Pons (tissue), 1 donor: ENCODE results near the gene FETUB.

Source experiments
- DNase-seq: peaks from one replicate; pipeline ENCODE4 v3.0.0-alpha.2; 2016; ENCODE audit warnings: low spot score

The FETUB gene

DNA sequence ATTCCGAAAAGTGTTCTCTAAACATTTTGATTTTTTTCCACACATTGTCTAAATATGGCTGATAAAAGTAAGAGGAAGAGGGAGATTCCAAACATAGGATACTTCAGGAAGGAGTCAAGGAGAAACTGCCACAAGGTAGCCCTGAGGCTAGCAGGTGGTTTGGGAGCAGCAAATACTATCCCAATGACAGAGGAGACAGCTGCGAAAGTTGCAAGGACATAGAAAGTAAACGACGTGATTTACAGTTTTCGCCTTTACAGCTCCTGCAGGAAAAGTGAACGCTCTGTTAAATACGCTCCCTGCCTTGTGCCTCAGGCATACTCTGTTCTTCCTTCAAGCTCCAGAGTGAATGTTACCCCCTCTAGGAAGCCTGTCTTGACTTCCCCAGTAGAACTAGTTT lies 3.7 kb upstream of the FETUB start:
- DNase-seq = no peak

DNA sequence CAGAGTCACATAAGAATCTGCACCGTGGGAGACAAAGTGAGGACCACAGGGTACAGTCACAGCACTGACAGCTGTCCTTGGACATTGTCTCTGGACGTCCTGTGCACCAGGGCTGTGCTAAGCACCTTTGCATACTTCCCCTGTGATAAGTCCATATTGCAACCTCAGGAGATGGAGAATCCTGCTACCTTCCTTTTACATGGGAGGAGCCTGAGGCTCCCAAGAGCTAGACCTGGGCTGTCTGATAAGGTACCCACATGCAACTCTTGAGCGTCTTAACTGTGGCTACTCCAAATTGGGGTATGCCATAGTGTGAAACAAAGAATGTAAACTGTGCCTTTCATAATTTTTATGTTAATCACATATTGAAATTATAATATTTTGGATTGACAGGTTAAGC lies 2.5 kb upstream of the FETUB start:
- no peak for DNase-seq

DNA sequence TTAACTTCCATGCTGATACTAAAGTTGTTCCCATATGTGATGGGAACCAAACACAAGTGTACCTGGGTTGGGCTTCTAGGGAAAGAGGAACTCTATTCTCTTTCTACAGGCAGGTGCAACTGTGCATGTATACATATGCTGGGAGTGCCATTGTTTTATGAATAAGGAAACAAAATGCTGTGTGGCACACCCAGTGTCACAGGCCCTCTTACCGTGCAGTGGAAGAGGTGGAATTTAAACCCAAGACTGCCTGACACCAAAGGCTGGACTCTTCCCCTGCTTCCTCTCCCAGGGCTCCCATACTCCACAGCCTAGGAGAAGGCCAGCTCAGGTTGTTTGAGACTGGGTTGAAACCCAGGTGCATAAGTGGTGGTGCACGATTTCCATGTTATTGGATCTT lies 1.9 kb upstream of the FETUB start:
- no peak for DNase-seq

DNA sequence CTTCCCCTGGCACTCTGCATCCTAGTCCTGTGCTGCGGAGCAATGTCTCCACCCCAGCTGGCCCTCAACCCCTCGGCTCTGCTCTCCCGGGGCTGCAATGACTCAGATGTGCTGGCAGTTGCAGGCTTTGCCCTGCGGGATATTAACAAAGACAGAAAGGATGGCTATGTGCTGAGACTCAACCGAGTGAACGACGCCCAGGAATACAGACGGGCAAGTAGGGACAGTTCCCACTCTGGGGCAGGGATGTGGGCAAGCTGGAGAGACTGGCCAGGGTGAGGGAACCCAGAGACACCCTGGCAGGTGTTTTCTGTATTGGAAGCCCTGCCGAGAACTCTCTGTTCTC lies 247 bp downstream of the FETUB start:
- DNase-seq = peak; percentile 31

DNA sequence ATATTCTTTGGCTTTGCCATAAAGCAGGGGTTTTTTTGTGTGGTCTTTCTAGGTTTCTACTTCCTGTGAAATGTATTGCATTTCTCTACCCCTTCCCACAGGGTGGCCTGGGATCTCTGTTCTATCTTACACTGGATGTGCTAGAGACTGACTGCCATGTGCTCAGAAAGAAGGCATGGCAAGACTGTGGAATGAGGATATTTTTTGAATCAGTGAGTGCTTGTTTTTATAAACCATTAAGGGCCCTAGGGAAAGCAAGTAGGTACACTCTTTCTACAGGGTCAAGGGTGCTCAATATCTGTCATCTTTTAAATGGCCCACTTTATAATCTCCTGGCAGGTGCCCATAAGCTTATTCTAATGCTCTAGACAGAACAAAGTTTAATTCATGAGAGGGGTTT lies 730 bp downstream of the FETUB start:
- no peak for DNase-seq

DNA sequence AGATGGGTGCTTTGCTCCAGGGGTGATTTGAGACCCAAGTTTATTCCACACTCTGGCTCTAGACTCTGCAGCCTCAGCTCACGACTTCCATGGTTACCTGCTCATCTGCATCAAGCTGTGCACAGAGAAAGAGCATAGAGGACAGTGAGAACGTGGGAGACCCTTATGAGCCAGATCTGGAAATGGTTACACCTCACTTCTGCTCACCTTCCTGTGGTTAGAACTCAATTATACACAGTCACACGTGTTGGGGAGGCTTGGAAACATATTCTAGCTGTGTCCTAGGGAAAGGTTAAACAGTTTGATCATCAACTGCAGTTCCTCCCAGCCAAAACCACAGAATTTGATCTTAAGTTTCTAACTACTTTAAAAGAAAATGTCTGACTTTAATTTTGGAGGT lies 1.8 kb downstream of the FETUB start:
- DNase-seq = no peak

DNA sequence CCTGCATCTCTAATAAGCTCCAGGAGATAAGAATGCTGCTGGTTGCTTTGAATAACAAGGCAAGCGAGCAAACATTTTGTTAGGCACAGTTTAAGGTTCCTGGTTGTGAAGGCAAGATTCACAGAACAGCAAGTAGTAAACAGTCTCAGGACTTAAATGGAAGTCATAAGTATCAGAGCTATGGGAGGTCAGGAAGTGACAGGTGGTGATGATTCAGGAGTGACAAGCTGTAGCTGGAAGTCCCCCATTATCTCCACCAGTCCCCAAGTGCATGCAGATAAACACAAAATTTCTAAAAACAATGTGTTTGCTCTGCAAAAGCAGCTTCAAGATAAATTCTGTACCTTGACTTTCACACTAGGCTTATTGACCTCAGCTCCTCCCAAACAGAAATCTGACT lies 3.3 kb downstream of the FETUB start:
- no peak for DNase-seq

DNA sequence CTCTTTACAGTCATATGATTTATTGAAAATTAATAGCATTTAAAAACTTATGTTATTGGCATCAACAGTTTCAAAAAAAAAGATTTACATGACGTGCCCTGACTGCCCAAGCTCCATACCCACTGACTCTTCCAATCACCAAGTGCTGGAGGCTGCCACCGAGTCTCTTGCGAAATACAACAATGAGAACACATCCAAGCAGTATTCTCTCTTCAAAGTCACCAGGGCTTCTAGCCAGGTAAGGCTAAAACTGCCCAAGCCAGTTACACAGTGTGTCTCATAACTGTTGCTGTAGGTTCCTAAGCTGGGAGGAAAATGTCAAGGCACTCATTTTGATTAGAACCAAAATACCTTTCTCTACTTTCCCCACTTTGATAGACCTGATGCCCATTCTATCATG lies 4.5 kb downstream of the FETUB start:
- DNase-seq = no peak

DNA sequence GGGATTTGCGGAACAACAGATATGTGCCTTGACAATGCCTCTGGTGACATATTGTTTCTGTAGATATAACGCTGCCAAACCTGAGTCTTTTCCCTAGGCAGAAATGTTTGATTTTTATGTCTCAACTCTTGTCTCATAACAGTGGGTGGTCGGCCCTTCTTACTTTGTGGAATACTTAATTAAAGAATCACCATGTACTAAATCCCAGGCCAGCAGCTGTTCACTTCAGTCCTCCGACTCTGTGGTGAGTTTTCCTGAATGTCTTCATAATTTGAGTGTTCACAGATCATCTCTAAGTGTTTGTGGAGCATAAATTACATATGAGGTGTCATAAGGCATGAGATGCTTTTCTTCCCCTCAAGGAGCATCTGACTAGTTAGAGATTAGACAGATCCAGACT lies 5.9 kb downstream of the FETUB start:
- DNase-seq = no peak

DNA sequence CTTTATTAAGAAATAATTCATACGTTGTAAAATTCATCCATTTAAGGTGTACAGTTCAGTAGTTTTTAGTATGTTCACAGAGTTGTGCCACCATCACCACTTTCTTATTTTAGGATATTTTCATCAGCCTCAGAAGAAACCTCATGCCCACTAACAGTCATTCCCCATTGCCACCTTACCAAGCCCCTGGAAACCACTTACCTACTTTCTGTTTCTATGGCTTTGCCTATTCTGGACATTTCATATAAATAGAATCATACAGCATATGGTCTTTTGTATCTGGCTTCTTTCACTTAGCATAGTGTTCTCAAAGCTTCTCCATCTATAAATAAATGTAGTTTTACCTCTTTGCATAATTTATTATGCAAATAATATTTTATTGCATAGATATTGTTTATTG lies 6.6 kb downstream of the FETUB start:
- DNase-seq = no peak

DNA sequence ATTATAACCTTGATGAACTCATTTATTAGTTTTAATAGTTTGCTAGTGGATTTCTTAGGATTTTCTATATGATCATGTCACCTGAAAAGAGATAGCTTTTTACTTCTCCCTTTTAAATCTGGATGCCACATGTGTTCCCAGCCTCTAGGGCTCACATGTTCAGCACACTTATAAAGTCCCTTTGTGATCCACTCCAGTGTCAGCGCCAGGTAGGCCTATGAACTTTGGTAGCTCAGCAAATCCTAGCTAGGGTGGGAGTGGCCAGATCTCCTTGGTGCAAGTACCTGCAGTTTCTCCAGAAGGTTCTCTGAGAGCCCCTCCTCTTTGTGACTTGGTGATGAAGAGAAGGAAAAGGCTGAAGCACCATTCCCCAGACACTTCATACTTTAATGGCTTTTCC lies 8.7 kb downstream of the FETUB start:
- DNase-seq = no peak

DNA sequence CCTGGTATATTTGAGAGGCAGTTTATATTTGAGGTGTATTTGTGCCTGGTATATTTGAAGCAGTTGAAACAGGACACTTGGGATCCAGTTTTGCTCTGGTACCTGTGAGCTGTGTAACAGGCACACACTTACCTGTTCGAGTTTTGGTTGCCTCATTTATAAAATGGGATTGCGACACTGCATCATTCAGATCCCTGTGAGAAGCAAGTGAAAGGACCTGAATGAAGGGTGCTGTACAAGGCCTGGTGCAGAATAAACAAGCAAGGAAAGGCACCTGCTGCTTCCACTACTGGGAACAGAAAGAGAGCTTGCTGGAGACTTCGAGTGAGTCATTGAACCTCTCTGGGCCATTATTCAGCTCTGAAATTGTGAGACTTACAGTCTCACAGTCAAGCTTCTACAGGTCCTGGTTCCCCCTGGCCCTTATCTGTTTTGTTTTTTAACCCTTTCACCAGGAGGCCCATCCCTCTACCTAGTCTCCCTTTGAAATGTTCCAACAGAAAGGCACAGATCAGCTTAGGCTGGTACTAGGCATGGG lies 11.5 kb downstream of the FETUB start:
- DNase-seq = no peak

DNA sequence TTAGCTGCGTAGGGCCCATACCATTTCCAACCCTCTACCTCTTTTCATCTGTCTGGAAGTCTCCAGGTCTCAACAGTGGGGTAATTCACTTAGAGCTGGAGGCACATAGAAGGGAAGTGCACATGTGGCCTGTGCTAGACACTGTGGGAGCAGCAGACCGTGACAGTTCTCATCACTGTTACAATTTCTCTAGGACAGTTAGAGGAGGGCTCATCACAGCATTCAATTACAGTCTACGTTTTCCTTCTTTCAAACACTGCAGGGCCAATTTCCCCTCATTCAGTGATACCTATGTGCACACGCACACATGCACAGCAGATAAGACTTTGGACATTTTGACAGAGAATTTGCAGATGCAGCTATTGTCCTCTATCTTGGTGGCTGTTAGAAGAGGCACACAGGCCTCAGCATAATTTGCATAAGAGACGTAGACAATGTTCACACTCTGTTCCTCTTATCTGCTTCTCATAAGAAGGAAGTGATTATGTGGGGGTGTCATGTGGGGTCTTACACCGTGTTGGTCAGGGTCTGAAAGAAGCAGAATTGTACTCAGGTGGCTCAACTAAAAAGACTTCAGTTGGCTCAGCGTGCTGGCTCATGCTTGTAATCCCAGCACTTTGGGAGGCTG lies 13.0 kb downstream of the FETUB start:
- DNase-seq = no peak

DNA sequence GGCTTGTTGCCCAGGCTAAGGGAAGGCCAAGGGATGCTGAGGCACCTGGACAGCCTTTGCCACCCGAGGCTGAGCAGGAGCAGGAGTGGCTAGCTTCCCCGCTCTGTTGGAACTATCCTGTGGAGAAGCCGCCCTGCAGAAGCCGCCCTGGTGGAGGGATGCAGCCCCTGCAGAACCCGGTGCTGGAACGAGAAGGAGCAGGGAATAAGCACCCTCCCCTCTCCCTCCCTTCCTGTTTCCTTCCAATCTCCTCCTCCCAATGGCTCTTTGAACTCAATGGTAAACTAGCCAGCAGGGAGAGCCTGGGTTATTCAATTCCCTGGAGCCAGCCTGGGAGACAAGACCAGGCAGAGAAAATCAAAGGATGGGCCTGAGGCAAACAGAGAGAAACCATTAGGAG lies 13.8 kb downstream of the FETUB start:
- DNase-seq = no peak

DNA sequence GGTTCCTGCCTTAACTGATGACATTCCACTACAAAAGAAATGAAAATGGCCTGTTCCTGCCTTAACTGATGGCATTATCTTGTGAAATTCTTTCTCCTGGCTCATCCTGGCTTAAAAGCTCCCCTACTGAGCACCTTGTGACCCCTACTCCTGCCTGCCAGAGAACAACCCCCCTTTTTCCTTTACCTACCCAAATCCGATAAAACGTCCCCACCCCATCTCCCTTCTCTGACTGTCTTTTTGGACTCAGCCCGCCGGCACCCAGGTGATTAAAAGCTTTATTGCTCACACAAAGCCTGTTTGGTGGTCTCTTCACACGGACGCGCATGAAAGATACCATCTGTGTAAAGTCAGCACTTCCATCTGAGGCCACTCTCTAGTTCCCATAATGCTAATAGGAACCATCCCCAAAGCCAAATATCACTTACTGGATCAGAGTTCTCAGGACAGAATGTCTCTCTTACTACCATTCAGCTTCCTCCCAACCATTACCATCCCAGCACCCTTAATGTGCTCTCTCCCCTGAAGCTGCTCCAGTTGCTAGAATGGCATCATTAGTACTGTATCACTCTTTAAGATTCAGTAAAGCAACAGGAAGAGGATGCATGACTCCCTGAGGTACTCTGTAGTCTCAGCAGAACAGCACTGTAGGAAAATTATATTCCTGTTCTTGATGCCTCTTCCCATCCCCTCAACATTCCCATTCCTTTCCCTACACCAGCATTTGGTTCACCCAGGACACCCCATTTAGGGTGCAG lies 23.3 kb downstream of the FETUB start:
- no peak for DNase-seq

DNA sequence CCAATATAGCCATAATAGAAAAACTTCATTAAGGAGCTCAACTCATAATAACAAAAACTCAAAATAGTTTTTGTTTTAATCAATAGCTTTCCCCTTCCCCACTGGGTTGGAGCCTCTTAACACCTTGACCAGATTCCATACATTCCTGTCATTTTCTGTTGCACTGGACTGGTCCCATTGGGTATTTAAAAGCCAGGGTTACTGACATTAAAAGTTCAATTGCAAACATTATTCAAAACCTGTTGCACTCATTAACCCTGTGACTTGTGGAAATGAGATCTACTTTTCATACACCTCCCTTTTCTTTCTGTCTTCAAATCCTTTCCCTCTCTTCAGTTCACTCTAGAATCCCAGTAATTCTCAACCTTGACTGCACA lies 23.9 kb downstream of the FETUB start:
- DNase-seq = no peak

DNA sequence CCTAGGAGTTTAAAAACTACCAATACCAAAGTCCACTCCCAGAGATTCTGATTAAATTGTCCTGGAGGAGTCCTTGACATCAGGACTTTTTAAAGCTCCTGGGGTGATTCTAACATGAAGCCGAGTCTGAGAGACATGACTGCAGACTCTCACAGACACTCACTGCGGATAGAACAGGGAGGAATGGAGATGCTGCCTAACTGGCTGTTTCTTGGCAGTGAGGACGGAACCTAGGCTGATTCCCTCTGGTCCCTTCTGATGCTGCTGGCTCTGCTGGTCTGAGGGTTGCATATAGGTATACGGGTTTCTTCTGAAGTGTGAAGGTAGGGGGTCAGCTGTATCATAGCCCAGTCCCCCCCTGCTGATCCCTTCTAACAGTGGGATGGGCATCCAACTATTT lies 24.3 kb downstream of the FETUB start:
- no peak for DNase-seq

DNA sequence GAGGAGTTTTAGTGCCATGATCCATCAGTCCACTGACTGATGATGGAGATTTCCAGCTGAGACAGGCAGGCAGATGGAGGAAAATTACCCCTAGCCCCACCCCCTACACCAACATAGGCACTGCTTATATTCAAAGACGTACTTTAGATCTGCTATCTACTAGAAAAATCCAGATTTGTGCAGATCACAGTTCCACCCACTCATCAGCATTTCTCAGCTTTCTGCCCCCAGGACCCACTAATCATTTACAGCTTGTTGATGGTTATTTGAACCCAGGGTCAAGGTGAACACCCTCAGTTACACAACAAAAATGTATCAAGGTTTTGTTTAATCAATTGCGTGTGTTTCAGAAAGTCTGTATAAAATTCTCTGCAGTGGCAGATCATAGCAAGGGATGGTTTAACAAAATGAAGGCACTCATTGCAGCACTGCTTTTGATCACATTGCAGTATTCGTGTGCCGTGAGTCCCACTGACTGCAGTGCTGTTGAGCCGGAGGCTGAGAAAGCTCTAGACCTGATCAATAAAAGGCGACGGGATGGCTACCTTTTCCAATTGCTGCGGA lies 25.5 kb downstream of the FETUB start, which contains the start of gene HRG:
Gene HRG (plus strand): TSS at position 390 of the 564 bp plus-strand sequence. CDS start 18 bp downstream, at position 408.
- DNase-seq = no peak

DNA sequence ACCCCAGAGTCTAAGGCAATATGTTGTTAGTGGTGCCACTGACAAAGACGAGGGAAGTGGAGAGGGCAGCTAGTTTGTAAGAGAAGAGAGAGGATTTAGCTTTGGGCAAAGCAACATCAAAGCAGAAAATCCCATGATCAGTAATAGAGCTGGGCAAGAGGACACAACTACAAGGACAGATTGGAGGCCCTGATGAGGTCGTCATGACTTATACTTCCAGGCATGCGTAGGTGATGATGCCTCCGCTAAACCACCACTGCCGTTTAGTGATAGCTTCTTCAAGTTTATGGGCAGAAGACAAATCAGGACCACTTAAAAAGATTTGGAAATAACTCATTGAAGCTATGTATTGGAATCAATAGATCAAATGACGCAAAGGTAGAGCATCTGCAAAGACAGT lies 28.2 kb downstream of the FETUB start:
- DNase-seq = no peak

DNA sequence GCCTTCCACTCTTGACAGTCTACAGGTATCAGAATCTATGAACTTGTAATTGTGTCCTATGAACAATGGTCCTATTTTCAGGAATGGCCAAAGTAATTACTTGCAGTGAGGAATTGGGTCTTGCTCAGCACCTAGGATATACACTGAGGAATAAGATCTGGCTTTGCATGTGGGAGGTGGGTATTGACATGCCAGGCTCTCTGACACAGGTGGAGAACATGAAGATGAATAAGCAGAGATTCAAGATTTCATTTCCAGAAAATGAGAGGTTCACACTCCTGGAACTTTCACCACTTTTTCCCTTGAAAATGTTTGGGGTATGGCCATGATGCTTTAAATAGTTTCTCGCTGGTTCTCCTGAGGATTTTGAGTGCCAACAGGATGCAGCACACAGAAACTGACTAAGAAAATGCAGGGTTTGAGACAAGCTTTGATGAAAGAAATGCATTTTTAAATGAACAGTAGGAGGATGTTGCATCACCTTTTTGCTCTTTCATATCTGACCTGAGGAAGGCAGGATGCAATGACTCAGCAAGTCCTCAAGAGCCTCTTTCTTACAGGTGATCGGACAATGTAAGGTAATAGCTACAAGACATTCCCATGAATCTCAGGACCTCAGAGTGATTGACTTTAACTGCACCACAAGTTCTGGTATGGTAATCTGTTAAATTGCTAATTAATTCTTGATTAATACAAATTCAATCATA lies 29.3 kb downstream of the FETUB start:
- DNase-seq = no peak

DNA sequence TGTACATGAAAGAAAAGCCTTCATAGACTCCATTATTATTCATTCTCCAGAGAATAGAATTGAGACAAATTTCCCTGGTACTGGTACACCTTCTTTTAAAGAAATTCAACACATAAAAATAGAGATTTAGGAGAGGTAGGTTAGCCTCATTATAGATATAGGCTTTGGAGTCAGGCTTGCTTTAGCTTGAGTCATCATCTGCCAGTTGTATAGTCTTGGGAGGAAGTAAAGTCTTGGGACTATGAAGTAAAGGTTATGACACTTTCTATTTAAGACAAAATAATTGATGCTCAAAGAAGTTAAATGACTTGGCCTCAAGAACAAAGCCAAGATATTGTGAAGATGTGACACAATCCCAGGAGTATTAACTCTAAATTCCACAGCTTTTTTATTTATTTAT lies 30.0 kb downstream of the FETUB start:
- DNase-seq = no peak

DNA sequence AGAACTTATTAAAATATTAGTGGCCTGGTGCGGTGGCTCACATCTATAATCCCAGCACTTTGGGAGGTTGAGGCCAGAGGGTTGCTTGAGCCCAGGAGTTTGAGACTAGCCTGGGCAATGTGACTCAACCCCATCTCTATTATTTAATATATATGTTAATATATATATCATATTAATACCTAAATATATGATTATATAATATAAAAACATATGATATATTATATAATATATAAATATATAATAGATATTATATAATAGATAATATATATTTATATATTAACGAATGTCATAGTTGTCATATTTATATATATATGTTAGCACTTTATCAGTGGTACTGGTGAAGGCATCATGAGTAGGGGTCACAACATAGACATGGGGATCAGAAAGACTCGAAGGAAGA lies 30.9 kb downstream of the FETUB start:
- no peak for DNase-seq

DNA sequence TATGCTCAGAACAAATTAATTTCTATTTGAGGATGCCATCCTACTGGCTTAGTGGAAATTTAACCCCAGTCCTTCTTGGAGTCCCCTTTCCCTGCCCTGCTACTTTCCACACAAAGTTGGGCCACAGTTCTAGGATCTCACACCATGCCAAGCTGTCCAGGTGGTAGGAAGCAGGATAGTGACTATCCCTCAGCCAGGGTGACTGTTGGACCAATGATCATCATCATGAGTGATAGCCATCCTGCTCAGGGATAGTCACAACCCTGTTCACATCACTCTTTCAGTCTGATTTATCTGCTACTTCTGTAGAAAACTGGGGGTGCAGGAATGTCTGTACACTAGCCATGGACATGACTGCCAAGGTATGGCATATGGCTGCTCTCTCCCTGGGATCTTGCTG lies 38.4 kb downstream of the FETUB start:
- no peak for DNase-seq
